ENCODE data around the gene LMLN. TPM values are rescaled to one million over a fixed set of nuclear protein-coding genes. Genes with fewer than 3 reads are reported as not detected.
"Not testable (repeated sequence)": the region's sequence is repeated elsewhere in the genome, so short reads cannot be mapped to it uniquely, and the experiment has no call there.

LMLN gene
- polyA plus RNA-seq, 1 donor, result 3.4 TPM

- DNase-seq (ENCODE audit: low read depth), result no peak
Observed at GRCh38 chr3:198027045-198027798, 67.2 kb downstream of the LMLN start.

DNA sequence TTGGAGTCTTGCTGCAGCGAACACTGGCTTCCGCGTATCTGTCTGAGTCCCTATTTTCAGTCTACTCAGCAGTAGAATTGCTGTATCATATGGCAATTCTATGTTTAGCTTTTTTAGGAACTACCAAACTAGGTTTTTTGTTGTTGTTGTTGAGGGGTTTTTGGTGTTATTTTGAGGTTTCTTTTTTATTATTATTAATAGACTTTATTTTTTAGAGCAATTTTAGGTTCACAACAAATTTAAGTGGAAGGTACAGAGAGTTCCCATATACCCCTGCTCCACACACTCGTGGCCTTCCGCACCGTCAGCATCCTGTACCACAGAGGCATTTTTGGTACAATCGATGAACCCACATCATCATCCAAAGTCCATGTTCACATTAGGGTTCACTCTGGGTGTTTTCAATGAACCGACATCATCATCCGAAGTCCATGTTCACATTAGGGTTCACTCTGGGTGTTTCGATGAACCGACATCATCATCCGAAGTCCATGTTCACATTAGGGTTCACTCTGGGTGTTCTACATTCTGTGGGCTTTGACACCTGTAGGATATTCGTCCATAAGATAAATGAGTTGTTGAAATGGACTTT, 67.9 kb downstream of the LMLN start:
- DNase-seq (ENCODE audit: low read depth), result no peak

GRCh38 chr3:198028718-198029117, 68.7 kb downstream of the LMLN start:
- DNase-seq (ENCODE audit: low read depth), result no peak

- no peak for DNase-seq (ENCODE audit: low read depth)
Observed at GRCh38 chr3:198030125-198030524, 70.1 kb downstream of the LMLN start.

- DNase-seq (ENCODE audit: low read depth), result no peak
Observed at GRCh38 chr3:198030726-198031125, 70.7 kb downstream of the LMLN start.

GRCh38 chr3:198032039-198032936, 72.3 kb downstream of the LMLN start:
- DNase-seq (ENCODE audit: low read depth), result no peak

DNA sequence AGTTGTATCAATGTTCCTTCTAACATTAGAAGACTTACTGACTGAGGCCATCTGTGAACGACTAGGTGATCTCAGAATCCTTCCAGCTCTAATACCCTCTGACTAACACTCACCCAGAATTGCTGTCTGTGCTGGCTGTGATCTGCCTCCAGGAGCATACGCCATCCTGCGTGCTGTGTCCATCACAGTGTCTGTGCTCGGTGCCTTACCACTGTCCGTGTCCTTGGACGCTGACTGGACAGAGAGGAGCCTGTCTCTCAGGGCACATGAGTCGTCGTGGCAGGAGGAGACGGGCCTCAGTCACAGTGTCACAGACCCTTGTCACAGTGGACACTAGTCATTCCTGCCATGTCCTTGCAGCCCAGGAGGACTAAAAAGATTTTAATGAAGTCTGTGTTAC, 83.1 kb downstream of the LMLN start:
- no peak for DNase-seq (ENCODE audit: low read depth)

GRCh38 chr3:198046120-198046857, 86.3 kb downstream of the LMLN start:
- no peak for DNase-seq (ENCODE audit: low read depth)

DNA sequence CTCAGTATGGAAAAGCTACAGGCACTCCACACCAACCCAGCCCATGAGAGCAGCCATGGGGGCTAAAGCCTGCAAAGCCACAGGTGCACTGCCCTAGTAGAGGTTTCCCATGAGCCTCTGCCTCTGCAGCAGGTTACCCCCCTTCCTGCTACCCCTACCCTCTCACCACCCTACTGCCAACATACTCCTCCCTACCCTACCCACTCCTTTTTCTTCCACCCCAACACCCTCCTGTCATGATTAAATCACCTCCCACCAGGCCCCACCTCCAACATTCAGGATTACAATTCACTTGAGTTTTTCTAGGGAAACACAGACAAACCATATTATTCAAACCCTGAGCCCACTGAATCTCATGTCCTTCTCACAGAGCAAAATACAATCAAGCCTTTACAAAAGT, 88.4 kb downstream of the LMLN start:
- no peak for DNase-seq (ENCODE audit: low read depth)

DNA sequence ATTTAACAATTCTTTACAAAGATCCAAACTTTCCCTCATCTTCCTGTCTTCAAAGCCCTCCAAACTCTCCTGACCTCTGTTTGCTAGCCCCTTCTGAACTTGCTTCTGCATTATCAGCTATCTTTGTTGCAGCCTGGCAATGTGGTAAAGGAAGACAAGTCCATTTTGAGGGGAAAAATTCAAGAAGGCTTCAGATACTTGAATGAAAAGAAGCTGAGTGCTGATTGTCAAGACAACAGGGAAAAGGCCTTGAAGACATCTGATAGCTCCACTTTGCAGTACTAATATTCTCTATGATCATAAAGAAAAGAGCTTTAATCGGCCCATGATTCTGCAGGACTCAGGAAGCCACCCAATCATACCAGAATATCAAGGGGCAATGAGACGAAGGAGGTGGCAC, 91.8 kb downstream of the LMLN start:
- no peak for DNase-seq (ENCODE audit: low read depth)

- not testable (repeated sequence) for DNase-seq (ENCODE audit: low read depth)
Observed at GRCh38 chr3:198053462-198053861, 93.4 kb downstream of the LMLN start.

DNA sequence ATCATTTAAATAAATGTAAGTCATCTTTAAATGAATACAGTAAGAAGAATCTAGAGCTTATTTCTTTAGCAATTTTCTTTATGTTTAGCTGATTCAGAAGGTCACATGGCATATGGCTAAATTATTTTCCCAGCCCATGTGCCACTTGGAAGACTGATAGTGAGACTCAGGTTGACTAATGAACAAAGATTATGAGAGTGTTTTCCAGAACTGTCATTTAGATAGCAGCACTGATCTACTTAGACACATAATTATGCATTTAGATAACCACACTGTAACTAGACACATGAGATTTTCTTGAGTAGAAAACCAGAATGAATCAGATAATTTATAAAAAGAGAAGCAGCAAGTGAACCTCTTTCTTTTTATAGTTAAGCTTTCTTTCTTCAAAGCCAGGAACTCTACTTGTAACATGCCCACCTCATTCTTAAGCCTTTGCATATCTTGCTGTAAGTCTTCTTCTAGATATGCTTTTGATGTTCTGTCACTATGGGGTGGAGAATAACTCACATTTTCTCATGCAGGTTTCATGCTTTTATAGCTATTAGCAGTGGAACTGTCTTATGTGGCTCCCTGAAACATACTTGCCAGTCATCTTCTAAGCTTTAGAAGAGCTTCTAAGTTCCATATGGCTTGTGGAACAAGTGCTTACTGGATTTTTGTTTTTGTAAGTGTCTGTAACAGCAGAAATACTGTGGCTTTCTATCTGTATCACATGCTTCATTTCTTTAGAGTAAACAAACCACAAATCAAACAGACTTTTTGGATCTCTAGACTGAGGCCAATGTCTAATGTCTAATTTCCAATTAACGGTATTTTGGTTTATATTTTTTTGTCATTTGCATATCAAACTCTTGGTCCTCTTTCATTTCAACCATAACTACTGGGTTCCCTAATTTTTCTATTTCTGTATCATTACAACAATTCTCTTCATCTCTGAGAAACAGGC, 101.4 kb downstream of the LMLN start:
- DNase-seq (ENCODE audit: low read depth), result no peak

- no peak for DNase-seq (ENCODE audit: low read depth)
Observed at GRCh38 chr3:198062068-198062465, 102.0 kb downstream of the LMLN start.

- no peak for DNase-seq (ENCODE audit: low read depth)
Observed at GRCh38 chr3:198064420-198064819, 104.4 kb downstream of the LMLN start.

DNA sequence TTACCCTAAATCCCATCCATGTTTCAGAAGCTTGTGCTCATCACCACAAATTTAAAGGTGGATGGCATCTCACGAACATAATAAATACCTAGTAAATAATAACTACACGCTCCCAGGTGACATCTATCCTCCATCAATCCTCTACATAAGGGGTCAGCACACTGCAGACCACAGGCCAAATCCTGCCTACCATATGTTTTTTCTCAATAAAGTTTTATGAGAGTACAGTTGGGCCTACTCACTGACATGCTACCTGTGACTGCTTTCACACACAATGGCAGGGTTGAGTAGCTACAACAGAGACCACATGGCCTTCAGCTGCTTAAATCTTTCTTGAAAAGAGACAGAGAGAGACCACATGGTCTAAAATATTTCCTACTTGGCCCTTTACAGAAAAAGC, 105.9 kb downstream of the LMLN start:
- DNase-seq (ENCODE audit: low read depth), result no peak

- DNase-seq (ENCODE audit: low read depth), result no peak
Observed at GRCh38 chr3:198067416-198067815, 107.4 kb downstream of the LMLN start.

- DNase-seq (ENCODE audit: low read depth), result no peak
Observed at GRCh38 chr3:198070871-198071270, 110.9 kb downstream of the LMLN start.

DNA sequence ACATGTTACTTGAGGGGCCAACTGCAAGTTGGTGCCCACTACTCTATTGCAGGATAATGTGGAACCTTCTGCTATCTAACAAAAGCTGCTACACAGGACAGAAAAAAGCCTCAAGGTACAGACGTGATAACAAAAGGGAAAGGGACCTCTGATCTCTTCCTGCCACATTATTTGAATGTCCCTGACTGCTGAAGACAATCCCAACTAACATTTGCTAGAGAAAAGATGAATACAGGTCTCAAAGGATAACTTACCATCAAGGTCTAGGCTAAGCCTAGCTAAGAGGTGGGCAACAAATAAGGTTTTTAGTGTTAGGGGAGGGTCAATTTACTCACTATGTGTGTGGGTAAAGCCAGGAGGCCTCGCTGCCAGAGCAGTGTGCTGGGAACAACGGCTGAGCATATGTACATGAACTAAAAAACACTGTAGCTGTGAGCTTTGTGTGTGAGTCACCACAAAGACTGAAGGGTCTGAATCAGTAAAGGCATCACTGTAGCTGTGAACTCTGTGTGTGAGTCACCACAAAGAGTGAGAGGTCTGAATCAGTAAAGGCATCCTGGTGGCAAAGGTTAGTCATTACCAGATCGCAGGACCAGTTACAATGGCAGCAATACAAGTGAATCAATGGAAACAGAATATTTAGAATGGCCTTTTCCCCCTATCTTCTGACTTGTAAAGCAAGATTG, 111.7 kb downstream of the LMLN start:
- DNase-seq (ENCODE audit: low read depth), result no peak

DNA sequence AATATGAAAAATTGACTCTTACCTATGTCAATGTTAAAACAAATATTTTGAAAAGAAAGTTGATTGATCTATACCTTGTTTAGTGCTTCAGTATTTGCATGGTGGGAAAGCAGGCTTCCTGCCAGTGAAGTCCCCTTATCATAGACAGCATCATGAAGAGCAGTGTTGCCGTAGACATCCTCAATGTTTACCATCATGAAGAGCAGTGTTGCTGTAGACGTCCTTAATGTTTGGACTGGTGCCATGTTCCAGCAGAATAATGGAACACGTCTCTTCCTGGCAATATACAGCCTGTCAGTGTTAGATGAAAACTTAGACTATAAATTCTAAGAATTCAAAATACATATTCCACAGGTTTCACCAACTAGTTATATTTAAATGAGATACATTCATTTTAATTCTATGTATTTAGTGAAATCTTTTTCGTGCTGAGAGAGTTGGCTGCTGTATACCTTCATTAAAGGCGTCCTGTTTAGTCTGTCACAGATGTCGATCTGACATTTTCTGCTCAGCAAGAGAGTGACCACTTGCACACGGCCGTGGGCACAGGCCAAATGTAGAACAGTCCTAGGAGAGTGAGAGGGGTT, 116.8 kb downstream of the LMLN start:
- DNase-seq (ENCODE audit: low read depth), result no peak

All from forelimb muscle (tissue), 1 donor.